PC-9 (cell line): ENCODE data around the gene YWHAH.
A peak's percentile ranks its signal among the peaks of the same experiment; 100 is the strongest.

ENCODE experiments used
- CTCF ChIP-seq: fragments of 200-600 bp; sonication (generic); conservative IDR thresholded peaks from 2 replicates; pipeline ENCODE4 v1.6.1; 2017; ENCODE audit warnings: mixed run types, antibody characterized with exemption, mild to moderate bottlenecking, moderate library complexity
- EZH2 ChIP-seq: fragments of 200-600 bp; sonication (generic); IDR thresholded peaks from 2 replicates; pipeline ENCODE4 v1.8.0; 2017; ENCODE audit warnings: antibody characterized with exemption, low read depth

GRCh38 chr22:31995046-31995445 is 50.7 kb downstream of the YWHAH start:
- TF ChIP-seq CTCF (peak; percentile 38; the same call in 1 of the 2 replicates), EZH2 (no peak)
